Fibroblast of pulmonary artery (primary cell): ENCODE measurements around the gene CTNNA3.

Source experiments
- DNase-seq: peaks from one replicate; pipeline ENCODE4 v3.0.0-alpha.2; 2010; ENCODE audit warnings: low read depth
- H3K4me3 ChIP-seq: replicated peaks from 2 replicates; pipeline ENCODE4 v1.5.1; 2011; ENCODE audit warnings: low read depth, mild to moderate bottlenecking, control low read depth, low read length, moderate library complexity
- TF ChIP-seq, protein P1 (sequence below): IDR thresholded peaks from 2 replicates; pipeline ENCODE4 v1.5.1; 2011; ENCODE audit warnings: mild to moderate bottlenecking, control low read depth, low read length, inconsistent platforms; ENCODE audit errors: missing control alignments

Gene CTNNA3

DNA sequence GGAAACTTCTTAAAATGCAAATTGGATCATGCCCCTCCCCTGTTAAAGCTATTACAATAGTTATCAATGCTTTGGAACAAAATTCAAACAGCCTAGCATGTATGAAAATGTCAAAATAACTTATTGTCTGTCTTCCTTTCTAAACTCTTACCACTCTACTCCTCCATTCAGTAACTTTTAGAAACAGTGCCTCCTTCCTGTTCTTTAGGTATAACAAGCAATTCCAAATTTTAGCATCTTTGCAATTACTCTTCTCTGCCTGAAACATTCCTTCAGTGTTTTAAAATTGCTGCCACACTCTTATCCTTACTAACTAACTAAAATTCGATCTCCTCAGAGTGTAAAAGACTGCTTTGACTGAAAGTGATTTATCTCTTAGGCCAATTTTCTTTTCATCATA lies 1430.6 kb downstream of the CTNNA3 start:
- DNase-seq = no peak
- TF ChIP-seq, protein P1, sequence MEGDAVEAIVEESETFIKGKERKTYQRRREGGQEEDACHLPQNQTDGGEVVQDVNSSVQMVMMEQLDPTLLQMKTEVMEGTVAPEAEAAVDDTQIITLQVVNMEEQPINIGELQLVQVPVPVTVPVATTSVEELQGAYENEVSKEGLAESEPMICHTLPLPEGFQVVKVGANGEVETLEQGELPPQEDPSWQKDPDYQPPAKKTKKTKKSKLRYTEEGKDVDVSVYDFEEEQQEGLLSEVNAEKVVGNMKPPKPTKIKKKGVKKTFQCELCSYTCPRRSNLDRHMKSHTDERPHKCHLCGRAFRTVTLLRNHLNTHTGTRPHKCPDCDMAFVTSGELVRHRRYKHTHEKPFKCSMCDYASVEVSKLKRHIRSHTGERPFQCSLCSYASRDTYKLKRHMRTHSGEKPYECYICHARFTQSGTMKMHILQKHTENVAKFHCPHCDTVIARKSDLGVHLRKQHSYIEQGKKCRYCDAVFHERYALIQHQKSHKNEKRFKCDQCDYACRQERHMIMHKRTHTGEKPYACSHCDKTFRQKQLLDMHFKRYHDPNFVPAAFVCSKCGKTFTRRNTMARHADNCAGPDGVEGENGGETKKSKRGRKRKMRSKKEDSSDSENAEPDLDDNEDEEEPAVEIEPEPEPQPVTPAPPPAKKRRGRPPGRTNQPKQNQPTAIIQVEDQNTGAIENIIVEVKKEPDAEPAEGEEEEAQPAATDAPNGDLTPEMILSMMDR = no peak
- H3K4me3 ChIP-seq = no peak overlapping the region

DNA sequence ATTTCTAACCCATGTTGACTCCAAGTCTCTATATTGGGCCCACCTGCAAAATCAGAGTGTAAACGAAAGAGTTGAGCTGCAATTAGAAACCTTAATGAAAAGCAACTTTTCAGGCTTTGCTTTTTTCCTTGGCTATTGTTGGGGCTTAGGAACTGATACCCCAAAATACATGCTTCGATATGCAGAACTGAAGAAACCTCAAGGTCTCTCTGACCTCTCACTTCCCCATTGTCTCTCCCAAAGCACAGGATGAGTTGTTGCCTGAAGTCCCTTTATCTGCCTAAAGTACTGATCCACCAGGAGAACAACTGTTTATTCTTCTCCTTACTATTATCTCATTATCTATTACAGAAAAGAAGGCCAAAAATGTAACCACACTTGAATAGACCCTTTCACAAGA lies 1436.2 kb downstream of the CTNNA3 start:
- no peak for DNase-seq
- TF ChIP-seq, protein P1 = no peak

DNA sequence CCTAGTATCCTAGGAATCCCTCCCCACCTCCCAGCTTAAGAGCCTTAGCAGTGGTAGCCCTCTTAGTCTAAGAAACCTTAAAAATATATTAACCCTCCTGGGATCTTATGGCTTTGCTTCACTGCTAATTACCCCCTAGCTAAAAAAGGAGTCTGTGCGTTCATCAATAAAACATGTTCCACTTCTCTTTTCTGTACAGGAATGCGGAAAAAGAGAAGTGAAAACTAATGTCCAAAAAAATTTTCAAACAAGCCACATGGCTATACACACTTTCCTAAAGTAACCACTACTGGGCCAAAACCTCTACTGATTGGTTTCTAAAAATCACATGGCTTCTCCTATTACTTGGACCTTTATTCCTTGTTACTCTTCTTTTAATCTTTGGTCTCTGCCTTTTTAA lies 1437.3 kb downstream of the CTNNA3 start:
- TF ChIP-seq, protein P1 = no peak
- no peak for DNase-seq
- H3K4me3 ChIP-seq = no peak overlapping the region

More for the DNA sequence above, 1436.2 kb downstream of the CTNNA3 start:
- no peak overlapping the region for H3K4me3 ChIP-seq

DNA sequence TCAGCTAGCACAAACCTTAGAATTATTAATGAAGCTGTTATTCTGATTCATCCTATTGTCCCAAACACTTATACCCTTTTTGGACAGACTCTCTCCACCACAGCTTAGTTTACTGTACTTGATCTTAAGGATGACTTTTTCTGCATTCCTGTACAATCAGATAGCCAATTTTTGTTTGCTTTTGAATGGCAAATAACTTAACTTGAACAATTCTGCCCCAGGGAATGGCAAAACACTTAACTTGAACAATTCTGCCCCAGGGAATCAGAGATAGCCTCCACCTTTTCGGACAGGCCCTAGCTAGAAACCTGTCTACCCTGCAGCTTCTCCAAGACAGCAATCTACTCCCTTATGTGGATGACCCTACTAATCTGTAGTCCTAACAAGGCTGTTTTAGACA lies 1438.2 kb downstream of the CTNNA3 start:
- DNase-seq = no peak
- TF ChIP-seq, protein P1 = no peak
- no peak overlapping the region for H3K4me3 ChIP-seq

DNA sequence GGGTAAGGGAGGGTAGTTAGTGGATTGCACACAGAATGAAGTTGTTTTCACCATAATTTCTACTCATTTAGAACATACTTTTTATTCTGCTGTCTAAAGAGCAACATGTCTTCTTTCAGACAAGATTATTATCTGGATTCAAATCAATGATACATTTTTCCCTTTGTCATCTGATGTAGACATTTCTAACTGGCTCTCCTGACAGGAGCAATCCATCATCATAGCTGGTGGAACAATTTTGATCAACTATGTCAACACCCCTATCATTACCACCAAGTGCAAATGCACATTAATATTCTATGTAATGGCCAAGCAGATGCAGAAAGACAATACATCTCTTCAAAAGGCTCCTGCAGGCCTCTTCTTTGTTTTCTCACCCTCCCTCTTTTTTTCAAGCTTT lies 1443.0 kb downstream of the CTNNA3 start:
- TF ChIP-seq, protein P1 = no peak
- no peak for DNase-seq
- H3K4me3 ChIP-seq = no peak overlapping the region

DNA sequence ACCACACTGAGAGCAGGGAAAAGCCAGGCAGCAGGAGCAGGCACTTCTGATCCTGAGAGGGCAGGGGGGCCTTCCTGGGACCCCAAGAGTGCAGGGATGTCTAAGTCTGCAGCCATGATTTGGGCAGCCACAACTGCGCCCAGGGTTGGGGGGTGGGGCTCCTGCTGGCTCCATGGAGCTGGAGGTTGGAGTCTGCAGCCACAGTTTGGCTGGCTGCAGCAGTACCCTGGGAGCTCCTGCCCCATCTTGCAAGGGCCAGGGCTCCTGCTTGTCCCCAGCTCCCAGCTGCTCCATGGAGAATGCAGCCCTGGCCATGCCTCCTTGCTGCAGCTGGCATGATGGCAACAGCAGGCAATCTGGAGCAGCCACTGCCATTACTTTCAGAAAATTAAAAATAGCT lies 1449.8 kb downstream of the CTNNA3 start:
- TF ChIP-seq, protein P1 = no peak
- no peak overlapping the region for H3K4me3 ChIP-seq
- DNase-seq = no peak

DNA sequence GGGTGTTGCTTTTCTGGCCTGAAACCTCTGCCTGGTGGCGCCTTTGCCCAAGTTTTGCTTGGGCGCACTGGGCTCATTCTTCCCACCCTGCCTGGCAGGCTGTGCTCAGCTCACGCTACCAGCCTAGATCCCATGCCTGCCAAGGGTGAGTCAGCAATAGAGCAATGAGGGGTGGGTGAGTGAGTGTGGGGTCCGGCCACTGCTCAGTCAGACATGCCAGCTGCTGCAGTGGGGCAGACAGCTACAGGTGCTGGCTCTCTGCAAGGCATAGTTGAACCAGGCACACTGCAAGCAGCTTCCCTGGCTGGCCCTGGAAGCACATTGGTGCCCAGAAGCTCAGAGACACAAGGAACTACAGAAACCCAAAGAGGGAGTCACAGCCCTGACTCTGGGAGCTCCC lies 1451.0 kb downstream of the CTNNA3 start:
- no peak for DNase-seq
- no peak overlapping the region for H3K4me3 ChIP-seq
- TF ChIP-seq, protein P1 = no peak
